ENCODE data around the gene EPX.

- TF ChIP-seq CTCF (conservative IDR thresholded peaks at IDR 0.05) (no peak), ZFX (IDR thresholded peaks at IDR 0.05) (no peak)
Measured at GRCh38 chr17:58247511-58248363, 55.2 kb downstream of the EPX start.

All from C4-2B (cell line).